NCI-H1694 (cell line): ENCODE data around the gene DAZAP2.
"Not testable (repeated sequence)": the region's sequence is repeated elsewhere in the genome, so short reads cannot be mapped to it uniquely, and the experiment has no call there.

Experiments used
- DNase-seq: peaks from one replicate; lab custom pipeline; 2025; lab: John Stamatoyannopoulos, UW

Gene DAZAP2

DNA sequence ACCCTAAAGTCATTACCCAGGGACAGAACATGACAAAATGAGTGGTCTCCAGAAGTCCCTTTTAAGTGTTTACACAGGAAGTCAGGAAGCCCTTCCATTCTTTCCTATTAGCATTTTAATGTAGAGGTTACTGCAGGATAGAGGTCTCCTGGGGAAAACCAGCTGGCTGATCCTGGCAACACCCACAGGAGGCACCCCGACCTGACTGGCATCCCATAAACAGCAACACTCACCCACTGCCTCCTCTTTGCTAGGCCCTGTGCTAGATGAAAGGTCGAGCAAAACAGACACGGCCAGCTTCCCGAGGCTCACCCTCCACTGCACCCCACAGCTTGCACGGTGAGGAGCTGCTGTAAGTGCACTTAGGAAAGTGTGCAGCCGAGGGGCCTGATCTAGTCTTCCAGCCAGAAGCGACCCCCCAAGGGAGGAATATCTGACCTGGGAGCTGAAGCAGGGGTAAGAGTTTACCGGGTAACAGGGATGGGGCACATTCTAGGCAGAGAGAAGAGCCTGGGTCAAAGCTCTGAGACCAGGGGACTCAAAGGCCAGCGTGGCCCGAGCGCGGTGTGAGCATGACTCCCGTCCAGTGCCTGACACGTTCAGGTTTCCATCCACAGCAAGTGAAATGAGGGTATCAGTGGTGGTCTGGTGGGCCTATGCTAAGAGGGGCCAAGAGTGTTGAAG, 9.0 kb downstream of the DAZAP2 start:
- DNase-seq, result no peak

DNA sequence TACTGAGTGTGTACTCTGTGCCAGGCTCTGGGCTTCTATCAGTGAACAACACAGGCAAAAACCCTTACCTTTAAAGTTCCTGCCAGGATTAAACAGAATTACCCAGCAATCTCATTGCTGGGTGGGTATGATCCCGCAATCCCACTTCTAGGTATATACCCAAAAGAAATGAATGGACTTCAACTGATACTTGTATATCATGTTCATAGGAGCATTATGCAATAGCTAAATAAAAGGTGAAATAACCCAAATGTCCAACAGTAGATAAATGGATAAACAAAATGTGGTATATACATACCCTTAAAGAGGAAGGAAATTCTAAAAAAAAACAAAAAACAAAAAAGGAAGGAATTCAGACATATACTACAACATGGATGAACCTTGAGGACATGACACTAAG, 14.7 kb downstream of the DAZAP2 start:
- DNase-seq, result no peak

DNA sequence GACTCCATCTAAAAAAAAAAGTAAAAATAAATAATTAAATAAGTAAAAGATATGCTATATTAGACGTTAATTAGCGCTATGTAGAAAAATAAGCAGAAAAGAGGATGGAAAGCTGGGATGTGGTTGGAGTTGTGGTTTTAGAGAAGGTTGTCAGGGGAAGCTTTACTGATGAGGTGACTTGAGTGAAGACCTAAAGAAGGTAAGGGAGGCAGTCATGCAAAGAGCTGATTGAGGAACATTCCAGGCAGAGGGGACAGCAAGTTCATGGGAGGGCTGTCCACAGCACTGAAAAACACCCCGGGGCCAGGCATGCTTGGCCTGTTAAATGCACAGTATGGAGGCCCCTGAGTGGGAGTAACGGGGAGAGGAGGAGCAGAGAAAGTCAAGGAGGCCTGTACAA, 15.9 kb downstream of the DAZAP2 start:
- DNase-seq, result no peak

DNA sequence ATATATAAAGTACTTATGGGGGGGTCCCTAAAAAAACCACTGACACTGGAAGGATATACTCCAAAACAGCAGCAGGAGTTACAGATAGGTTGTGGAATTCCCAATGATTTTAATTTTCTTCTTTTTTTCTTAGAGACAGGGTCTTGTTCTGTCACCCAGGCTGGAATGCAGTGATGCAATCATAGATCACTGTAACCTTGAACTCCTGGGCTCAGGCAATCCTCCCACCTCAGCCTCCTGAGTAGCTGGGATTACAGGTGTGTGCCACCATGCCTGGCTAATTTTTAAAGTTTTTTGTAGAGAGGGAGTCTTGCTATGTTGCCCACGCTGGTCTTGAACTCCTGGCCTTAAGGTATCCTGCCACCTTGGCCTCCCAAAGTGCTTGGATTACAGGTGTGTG, 21.0 kb downstream of the DAZAP2 start:
- DNase-seq, result not testable (repeated sequence)

DNA sequence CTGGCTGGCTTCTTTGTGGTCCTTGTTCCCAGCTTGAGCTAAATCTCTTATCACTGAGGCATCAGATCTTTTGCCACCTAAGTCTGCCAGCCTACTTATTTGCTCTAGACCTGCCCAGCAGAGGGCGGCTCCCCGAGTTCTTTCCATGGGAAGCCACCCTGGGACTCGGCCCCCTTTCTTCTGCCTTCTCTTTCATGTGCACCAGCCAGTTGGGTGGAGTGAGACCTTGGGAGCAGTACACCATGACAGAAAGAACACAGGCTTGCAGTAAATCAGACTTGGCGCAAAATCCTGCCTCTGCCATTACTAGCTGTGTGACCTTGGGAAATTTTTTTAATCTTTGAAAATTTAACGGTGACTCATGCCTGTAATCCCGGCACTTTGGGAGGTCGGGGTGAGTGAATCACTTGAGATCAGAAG, 24.1 kb downstream of the DAZAP2 start:
- DNase-seq, result no peak

DNA sequence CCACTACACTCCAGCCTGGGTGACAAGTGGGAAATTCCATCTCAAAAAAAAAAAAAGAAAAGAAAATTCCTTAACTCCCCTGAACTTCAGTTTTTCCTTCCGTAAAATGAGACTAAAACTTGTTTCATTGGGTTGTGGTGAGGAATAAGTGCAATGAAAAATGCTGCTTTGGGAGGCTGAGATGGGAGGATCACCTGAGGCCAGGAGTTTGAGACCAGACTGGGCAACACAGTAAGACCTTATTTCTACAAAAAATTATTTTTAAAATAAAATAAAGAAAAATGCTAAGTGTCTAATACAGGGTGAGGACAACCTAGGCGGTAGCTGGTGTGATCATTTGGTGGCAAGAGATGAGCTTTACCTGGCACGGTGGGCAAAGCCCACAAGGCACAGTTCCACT, 24.7 kb downstream of the DAZAP2 start:
- no peak for DNase-seq

DNA sequence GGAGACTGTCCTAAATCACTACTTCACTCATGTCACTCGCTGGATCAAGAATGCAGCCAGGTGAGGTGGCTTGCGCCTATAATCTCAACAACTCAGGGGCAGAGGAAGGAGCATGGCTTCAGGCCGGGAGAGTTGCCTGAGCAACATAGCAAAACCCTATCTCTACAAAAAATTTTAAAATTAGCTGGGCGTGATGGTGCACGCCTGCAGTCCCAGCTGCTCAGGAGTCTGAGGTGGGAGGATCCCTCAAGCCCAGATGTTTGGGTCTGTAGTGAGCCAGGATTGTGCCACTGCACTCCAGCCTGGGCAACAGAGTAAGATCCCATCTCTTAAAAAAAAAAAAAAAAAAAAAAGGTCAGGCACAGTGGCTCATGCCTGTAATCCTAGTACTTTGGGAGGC, 25.7 kb downstream of the DAZAP2 start:
- no peak for DNase-seq

DNA sequence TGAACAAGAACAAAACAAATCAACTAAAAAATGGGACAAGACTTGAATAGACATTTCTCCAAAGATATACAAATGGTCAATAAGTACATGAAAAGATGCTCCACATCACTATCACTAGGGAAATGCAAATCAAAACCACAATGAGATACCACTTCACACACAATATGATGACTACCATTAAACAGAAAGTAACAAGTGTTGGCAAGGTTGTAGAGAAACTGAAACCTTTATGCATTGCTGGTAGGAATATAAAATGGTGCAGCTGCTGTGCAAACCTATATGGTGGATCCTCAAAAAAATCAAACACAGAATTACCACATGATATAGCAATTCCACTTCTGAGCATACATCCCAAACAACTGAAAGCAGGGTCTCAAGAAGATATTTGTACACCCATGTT, 26.4 kb downstream of the DAZAP2 start:
- no peak for DNase-seq

DNA sequence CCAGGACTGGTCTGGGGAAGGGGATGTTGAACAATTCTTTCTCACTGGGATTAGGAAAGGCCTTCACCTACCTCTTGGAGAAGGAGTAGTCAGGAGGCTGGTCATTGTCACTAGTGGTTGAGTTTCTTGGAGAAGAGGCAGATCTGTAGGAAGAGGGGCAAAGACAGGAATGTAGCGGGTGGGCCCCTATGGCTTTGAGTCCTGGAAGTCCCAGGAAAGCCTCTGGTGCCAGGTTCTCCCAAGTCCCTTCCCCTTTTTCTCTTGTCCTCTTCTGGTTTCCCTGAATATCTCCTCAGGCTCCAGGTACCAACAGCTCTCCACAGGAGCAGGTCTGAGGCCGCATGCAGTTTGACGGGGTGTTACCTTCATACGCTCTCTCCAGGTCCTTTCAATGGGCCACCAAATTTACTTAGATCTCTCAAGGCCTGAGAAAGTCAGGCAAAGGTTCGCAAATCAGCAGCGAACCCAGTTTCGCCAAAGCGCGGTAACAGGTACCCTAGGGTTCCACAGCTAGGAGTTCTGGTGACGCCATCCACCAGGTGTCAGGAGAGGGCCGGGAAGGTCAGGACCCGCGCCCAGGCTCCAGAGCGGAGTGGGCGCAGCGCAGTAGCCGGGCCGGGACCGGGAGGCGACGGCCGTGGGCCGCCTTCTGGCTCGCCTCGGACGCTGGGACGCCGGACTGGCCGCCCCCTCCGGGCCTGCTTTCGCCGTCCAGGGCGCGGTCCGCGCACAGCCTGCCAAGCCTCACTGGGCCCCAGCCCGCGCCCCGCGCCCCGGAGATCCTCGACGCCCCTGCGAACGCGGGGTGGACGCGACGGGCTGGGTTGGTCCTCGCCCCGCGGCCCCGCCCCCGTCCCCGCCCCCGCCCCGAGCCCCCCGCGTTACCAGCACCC, 30.8 kb downstream of the DAZAP2 start:
- no peak for DNase-seq

DNA sequence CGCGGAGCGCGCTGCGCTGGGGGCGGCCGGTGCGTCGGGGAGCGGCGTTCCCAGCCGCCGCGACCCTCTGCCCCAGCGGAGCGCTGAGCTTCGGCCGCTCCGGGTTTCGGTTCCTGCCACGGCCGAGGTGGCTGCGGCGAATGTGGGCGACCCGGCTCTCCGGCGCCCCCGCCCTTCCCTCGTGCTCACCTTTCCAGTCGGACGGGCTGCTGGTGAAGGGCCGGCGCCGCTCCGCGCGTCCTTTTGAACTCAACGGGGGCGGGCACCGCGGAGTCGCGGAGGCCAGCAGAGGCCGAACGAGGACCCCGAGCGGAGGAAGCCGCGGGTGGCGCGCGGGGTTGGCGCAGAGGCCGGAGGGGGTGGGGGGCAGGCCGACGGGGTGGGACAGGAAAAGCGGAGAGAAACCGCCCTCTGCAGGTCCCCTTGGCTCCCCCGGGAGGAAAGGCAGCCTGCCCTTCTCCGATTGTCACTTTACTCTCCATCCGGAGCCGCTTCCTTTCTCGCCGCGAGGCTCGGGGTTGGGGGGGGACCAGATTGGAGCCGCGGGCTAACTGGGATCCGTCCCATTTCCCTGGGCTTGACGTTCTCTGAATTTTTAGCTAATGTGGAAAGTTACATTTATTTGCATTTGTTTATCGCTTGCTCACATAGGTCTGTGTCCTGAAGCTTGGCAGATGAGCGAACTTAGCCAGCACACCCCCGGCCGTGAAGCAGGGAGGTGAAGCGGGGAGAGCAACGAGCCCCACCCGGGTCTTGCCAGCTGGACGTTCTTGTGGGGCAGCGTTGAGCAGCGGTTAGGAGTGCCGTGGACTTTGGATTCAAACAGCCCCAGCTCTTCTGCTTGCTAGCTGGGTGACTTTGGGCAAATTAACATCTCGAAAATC, 31.7 kb downstream of the DAZAP2 start, which contains the start of gene SMAGP:
Gene SMAGP (minus strand): TSS at position 349 of the 884 bp plus-strand sequence. CDS start 1,137 bp downstream, outside the sequence.
- no peak for DNase-seq

DNA sequence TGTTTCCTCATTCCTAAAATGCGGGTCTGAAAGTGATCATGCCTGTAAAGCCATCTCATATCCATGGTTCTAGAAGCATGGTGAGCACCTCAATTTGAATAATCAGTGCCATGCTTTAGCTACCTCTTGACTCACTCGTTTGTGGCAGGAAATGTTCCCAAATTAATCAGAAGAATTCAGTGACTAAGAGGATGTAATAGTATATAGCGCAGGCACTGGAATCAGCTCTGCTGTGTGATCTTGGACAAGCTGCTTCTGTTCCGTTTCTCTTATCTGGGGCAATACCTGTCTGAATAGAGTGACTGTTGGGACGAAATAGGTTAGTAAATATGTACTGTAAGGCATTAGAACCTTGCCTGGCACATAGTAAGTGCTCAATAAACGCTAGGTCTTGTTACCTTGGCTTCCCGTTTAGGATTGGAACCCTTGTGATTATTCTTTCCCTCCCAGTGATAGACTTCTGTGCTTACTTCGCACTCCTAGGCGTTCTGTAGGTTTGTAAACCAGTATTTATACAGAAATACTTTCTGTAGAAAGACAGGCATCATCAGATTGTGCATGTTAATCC, 32.4 kb downstream of the DAZAP2 start:
- no peak for DNase-seq

DNA sequence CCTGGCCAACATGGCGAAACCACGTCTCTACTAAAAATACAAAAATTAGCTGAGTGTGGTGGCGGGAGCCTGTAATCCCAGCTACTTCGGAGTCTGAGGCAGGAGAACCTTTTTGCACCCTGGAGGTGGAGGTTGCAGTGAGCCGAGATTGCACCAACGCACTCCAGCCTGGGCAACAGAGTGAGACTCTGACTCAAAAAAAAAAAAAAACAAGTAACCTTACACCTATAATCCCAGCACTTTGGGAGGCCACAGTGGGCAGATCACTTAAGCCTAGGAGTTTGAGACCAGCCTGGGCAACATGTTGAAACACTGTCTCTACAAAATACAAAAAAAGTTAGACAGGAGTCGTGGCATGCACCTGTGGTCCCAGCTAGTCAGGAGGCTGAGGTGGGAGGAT, 34.2 kb downstream of the DAZAP2 start:
- DNase-seq, result not testable (repeated sequence)

DNA sequence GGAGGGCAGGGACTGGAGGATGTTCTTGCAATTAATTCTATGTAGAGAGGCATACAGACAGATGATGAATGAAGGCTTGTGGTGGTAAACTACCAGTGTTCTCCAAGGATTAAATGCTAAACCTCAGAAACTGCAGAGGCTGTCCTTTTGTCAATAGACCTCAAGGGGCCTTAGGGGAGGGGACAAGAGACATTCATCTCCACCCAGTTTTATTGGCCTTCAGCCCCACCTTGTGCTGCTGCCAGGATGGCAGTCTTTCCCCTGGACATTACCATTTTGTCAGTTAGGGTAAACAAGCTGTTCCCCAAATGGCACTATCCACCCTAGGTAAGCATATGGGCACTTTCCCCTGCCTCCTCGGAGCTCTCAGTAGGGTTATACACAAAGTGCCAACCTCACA, 36.5 kb downstream of the DAZAP2 start:
- DNase-seq, result no peak

DNA sequence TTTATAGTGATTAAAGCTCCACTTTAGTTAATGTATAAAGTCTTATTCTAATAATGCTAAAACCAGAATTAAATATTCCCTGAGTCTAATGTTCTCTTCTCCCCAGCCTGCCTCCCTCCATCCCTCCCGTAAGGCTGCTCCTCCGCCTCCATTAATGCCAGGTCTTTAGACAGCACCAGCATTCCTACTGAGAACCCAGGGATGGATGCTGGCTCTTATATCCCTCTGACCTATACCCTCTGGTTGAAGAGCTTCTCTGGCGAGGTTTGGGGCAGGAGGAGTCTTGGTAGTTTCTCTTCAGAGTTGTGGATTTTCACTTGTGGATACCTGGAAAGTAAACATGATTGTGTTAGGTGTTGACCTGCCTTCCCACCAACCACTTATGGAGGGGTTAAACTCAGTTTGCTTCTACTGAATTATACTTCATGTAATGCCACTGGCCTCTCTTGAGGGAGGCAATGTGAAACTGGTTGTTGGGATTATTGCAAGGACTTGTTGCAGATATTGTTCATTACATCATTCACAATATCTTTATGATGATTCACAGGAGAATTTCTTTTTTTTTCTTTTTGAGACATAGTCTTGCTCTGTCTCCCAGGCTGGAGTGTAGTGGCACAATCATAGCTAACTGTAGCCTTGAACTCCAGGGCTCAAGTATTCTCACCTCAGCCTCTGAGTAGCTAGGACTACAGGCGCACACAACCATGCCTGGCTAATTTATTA, 42.7 kb downstream of the DAZAP2 start:
- no peak for DNase-seq

DNA sequence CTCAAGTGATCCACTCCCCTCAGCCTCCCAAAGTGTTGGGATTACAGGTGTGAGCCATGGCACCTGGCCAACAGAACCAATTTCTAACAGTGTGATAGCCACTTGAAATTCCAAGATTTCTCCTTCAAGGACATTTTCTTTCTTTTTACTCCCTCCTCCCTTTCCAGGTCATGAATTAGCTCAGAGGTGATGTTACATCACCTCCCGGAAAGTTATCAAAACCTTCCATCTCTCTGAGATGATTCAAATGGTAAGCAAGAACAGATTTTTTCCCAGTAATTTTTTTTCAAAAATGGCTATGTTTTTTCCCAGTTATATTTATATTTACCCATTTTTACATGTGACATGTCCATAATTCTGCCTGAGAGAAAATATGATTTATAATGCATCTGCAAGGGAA, 47.2 kb downstream of the DAZAP2 start:
- no peak for DNase-seq

DNA sequence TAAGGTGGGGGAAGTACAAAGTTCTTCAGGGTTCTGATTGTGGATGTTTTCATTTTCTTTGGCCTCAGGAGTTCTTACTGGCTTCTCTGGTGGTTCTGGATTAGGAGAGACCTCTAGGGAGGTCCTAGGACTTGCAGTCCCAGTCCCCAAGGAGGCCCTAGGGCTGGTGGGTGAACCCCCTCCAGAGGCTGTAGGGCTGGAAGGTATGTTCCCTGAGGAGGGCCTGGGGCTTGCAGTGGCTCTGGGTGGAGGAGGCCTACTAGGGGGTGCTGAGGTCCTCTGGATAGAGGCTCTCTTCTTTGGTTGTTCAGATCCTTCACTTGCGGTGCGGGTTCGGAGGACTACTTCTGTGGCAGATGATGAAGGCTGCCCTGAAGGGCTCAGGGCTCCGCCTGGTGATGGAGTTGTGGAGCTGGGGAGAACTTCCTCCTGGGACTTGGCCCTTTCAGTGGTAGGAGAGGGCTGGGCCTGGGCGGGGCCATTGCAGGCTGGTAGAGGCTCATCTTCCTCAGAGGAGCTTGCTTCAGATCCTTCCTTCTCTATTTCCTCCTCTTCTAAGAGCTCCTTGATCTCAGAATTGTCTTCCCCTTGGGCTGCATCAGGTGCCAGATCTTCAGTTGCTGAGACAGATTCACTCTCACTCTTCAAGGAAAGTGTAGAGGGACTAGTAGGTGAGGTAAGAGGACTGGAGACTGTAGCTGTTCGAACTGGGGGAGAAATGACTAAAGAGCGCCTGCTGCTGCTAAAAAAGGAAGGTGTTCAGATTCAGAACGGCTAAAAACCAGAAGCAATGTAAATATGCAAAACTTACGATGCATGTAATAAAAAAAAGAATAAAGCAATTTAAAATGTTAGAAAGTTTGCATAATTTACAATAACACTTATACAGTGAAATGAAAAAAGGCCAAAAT, 53.2 kb downstream of the DAZAP2 start:
- not testable (repeated sequence) for DNase-seq
